GM23248 (cell line): ENCODE measurements around the gene AMPD1.

ENCODE experiments used
- EZH2 ChIP-seq: fragments of 200-600 bp; sonication (generic); IDR thresholded peaks from 2 replicates; pipeline ENCODE4 v1.6.1; 2018; ENCODE audit warnings: antibody characterized with exemption, mild to moderate bottlenecking; ENCODE audit not compliant: insufficient read depth, poor library complexity, severe bottlenecking
- EZH2phosphoT487 ChIP-seq: fragments of 200-600 bp; sonication (generic); IDR thresholded peaks from 2 replicates; pipeline ENCODE4 v1.6.1; 2018; ENCODE audit warnings: antibody characterized with exemption, moderate library complexity, mild to moderate bottlenecking, low read depth; ENCODE audit not compliant: insufficient read depth

DNA sequence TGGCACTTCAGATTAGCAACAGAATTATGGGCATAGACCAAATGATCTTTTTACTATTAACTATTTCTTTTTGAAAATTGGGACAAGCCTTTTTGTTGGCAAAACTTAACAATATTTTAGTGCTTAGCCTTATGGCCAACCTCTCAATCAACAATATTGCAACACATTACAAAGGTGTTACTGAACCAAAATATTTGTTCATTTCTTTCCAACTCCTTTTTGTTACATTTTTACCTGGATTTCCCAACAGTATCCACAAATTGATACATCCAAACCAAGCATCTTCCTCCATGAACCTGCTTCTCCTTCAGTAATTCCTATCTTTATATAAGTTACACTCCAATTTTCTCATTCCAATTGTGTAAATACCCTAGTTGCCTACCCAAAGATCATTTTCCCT, 1.5 kb upstream of the AMPD1 start:
- TF ChIP-seq EZH2phosphoT487 (no peak), EZH2 (no peak)
